GM19238 (cell line): ENCODE results near the gene NEIL1.
"Not testable (repeated sequence)": the region's sequence is repeated elsewhere in the genome, so short reads cannot be mapped to it uniquely, and the experiment has no call there.

Source experiments
- DNase-seq: peaks from one replicate; pipeline ENCODE4 v3.0.0; 2011; ENCODE audit warnings: low spot score; ENCODE audit not compliant: insufficient read length

Gene NEIL1

DNA sequence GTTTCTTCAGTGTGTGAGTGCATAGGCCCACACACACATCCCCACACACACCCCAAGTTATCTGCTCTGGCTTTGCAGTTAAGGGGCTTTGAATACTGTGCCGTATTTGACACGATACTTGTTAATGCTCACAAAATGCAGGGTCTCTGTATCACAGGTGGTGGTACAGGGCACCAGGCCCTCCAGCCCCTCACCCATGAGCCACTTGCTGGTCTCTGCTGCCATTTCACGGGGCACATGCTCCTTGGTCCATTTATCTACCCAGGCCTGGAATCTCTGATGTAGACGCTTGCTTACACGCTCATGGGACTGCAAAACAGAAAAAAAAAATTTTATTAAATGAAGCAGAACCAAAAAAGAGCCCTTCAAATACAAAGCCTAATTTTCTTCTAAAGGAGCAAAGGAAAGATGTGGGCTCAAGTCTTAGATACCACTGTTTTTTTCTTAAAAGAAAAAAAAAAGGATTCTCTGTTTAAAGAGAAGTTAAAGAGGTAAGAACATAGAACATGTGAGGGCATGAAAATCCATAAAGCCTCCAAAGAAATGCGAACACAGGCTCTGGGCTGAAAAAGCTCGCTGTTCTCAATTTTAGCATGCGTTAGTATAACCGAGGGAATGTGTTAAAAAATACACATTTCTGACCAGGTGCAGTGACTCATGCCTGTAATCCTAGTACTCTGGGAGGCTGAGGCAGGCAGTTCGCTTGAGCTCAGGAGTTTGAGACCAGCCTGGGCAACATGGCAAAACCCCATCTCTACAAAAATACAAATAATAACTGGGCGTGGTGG, 25.3 kb downstream of the NEIL1 start:
- no peak for DNase-seq

DNA sequence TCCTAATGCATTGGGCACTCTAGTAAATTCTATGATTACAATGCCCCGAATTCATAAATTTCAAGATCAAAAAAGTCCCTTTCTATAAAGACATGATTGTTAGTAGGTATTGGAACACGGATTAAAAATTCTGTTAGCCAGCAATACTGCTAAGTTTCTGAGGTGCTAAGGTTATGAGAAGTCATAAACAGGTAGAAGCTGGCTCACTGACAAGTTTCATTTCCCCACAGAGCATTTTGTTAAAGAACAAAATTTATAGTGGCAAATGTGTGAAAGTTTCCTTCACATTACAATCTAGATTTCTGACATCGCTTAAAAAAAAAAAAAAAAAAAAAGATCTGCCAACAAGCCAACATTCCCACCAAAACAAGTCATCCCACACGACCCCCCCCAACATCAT, 33.9 kb downstream of the NEIL1 start:
- DNase-seq = no peak

DNA sequence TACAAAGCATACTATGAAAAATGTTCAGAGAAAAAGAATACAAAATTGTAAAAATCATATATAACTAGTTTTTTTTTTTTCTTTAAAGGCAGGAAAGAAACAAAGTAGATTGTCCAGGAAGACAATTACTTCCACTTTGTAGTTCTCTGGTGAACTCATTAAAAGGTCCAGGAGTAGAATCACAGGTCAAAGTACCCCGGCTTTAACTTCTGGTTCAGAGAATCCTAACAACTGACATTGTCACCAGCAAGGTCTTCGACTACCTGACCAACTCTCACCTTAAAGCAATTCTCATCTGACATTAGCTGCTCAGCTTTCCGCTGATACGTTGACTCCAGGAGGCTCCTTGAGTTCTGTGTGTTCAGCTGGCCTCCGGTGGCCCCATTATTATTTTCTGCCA, 37.1 kb downstream of the NEIL1 start:
- DNase-seq = not testable (repeated sequence)

DNA sequence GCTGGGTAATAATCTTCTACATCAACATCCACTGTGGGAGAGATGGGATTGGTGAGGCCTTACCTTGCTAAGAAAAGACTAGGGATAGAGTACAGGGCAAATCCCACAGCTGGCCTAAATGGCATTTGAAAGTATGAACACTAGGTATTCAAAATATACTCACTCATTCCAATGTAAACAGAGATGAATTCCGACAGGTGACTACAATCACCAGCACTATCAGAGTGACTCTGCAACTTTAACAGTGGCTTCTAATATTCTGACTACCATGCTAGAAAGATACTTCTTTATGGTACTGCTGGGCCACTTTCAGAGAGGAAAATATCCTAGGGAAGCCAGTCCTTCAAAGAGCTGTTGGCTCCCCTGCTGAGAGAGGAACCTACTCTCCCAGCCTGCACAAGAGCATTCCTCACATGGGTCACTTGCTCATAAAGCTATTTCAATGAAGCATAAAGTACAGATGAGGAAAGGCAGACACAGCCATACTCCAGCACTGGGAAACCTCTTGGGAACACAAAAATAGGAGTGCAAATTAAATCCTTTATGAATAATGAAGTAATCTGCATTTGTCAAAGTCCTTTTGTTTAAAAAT, 43.0 kb downstream of the NEIL1 start:
- DNase-seq = no peak

DNA sequence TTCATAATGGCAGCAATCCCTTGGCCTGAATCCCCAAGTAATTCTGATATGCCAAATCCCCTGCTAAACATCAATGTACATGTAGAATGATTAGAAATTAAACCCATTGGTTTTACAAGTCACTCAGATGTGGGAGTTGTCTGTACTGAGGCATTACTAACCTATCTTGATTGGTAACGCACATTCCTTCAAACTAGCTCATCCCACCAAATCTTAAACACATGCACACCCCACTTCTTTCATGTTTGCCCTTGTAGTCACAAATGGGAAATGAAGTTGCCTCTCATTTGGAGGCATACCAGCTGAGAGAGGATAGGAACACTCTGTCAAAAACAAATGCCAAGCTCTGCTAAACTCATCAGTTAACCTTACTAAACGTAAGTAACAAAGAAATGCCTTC, 50.7 kb downstream of the NEIL1 start:
- DNase-seq = no peak

DNA sequence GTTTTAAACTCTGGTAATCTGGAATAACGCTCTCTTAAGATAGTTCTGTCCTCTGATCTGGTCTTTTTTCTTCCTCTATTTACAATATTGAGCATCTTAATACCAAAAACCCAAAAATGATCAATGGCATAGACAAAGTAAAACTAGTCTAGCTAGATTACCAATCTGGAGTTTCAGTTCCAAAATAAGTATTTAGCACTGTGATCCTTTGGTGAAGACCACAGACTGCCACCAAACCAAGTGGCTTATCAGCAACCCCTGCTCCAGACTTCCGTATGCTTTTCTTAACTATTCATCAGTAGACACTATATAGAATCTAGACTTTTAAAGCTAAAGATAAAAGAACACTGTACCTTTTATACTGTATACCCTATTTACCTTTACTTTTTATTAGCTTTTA, 57.1 kb downstream of the NEIL1 start:
- DNase-seq = no peak
